Right hindlimb (tissue), 1 donor: ENCODE data around the gene TBC1D20.
"Not testable (repeated sequence)": the region's sequence is repeated elsewhere in the genome, so short reads cannot be mapped to it uniquely, and the experiment has no call there.

Source experiments
- DNase-seq: peaks from one replicate; pipeline ENCODE4 v3.0.0-alpha.2; 2018

The TBC1D20 gene

GRCh38 chr20:475463-476357, 13.4 kb upstream of the TBC1D20 start:
- no peak for DNase-seq

DNA sequence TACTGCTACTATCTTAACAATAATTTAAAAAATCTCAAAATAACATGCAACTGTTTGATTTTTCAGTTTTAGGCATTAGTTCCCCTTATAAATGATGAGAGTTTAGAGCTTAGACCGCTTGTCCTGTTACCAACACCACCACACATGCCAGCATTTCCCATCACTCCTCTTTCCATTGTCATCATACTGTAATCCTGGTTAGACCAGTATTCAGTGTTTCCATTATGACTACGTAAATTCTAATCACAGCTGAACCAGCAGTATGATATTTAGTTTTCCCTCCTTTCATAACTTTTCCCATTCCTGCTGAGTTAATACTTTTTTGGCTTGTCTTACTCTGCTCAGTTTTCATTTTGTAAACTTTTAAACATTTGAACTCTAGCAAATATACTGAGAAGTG, 12.2 kb upstream of the TBC1D20 start:
- no peak for DNase-seq

DNA sequence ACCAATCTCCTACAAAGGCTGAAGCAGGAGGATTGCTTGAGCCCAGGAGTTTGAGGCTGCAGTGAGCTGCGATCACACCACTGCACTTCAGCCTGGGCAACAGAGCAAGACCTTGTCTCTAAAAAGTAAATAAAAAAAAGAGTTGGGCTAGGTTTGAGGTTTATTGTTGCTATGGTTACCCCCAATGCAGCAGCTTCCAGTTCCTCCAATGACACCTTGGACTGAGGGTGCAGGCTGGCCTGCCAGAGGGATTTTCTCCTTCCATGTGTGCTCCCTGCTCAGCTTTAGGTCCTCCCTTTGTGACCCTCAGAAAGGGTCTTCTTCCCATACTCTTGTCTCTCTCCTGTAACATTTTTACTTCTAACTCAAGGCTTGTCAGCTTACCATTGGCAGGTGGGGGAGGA, 10.6 kb upstream of the TBC1D20 start:
- DNase-seq: no peak

GRCh38 chr20:472137-472846, 10.0 kb upstream of the TBC1D20 start:
- no peak for DNase-seq

DNA sequence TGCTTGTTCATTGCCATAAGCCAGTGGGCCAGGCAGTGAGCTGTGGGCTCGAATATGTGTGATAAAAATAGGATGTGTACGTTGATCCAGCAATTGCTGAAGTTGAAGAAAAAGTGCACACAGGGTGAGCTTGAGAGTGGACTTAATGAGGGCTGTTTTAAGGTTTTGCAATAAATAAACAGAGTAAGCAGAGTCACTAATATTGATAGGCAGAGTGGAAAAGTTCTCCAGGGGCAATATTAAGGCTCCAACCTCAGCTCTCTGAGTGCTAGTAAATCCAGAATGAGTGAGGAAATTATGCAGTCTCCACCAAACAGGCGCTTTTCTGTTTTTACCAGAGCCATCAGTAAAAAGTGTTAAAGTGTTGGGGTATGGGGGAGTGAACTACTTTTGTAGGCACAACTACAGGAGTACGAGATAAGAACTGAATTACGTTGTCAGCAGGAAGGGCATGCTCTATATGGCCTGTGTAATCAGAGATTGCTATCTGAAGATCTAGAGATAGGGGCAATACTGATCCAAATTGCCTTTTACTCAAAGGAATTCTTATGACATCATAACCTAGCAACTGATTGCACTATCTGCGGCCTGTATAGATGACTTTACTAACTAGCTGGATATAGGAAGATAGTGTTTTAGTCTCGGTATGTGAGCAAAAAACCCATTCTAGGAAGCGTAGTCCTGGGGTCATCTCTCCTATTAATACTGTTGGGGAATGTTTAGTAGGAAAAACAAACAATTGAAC, 7.6 kb upstream of the TBC1D20 start:
- no peak for DNase-seq

GRCh38 chr20:467755-468154, 5.4 kb upstream of the TBC1D20 start:
- no peak for DNase-seq

- DNase-seq: peak; percentile 68
Observed at GRCh38 chr20:461254-462198, 807 bp downstream of the TBC1D20 start.

GRCh38 chr20:460707-461106, 1.6 kb downstream of the TBC1D20 start:
- DNase-seq: no peak

GRCh38 chr20:460180-460579, 2.2 kb downstream of the TBC1D20 start:
- no peak for DNase-seq

DNA sequence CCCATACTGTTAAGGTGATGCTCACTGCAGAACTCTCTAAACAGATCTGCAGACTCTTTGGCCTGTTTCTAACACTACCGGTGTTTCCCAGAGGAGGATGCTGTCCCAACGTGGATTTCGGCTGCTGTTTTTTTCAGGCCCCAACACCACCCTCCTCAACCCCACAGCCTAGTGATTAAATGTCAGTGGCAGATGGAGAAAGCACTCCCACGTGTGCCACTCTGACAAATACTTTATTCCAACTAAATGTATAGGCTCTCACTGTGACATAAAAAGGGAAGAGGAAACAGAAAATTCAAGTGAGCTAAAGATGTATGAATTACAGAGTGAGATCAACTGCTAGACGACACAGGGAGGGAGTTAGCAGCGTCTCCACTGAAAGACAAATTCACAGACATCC, 3.6 kb downstream of the TBC1D20 start:
- no peak for DNase-seq

DNA sequence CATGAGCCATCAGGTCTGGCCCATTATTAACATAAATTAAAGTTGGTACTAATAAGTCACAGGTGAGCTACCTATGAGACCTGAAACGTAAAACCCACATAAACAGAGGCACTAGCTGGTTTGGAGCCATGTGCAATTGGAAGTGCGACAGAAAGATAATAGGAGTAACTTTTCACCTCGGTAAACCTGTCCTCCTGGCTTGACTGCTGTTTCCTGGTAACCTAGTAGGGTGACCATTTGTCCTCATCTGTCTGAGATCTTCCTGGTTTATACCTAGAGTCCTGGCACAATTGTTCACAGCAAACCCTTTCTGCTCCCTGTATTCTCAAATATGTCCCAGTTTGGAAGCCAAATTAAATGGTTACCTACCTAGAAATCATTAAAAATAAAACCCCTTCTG, 7.4 kb downstream of the TBC1D20 start:
- DNase-seq: no peak

- DNase-seq: not testable (repeated sequence)
Observed at GRCh38 chr20:452021-452420, 10.3 kb downstream of the TBC1D20 start.

DNA sequence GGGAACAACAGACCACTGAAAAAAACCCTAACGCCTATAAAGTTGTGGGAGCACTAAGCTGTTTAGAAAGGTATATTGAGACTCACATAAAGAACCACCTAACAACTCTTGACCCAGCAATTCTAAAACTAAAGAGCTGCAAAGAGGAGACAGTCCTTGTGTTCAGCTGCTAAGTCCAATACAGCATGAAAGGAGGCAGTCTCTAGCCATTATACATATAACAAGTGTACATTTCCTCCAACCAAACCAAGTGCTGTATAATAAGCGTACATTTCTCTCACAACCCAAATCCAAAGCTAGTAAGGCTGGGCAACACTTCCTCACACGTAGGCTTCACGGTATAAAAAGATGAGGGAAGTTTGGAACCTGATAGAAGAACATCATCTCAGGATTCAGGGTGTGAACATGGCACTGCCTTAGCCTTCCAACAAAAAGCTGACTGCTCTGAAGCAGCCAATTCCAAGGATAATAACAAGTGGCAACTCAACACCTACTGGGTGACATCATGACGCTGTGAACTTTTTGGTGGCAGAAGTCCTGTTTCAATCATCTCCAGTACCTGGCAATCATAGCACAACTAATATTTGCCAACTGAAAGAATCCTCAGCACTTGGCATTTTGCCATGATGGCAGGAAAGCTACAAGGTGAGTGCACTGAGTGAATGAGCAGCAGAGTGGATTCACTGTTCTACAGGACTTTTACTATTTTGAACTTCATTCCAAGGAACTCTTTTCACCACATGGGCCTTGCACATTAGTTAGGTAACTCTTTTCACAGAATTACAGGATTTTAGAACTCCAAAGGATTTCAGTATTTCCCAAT, 16.6 kb downstream of the TBC1D20 start:
- no peak for DNase-seq

GRCh38 chr20:444862-445426, 17.4 kb downstream of the TBC1D20 start:
- DNase-seq: no peak

GRCh38 chr20:444117-444516, 18.2 kb downstream of the TBC1D20 start:
- DNase-seq: no peak

- DNase-seq: no peak
Observed at GRCh38 chr20:443223-443775, 19.0 kb downstream of the TBC1D20 start.

- no peak for DNase-seq
Observed at GRCh38 chr20:440636-441035, 21.7 kb downstream of the TBC1D20 start.

- DNase-seq: no peak
Observed at GRCh38 chr20:440148-440547, 22.2 kb downstream of the TBC1D20 start.

GRCh38 chr20:438571-439469, 23.5 kb downstream of the TBC1D20 start:
- no peak for DNase-seq
